ENCODE data around the gene SYT3.

SYT3 gene

GRCh38 chr19:50632151-50632835 is 7.4 kb downstream of the SYT3 start:
- ATAC-seq (ENCODE audit: low read depth): no peak
- Histone ChIP-seq H3K4me3 (ENCODE audit: severe bottlenecking) (no peak overlapping the region), H3K36me3 (ENCODE audit: low read depth) (no peaks in the 10 kb centered on the region), H3K27ac (ENCODE audit: poor library complexity, severe bottlenecking) (no peak overlapping the region), H3K9me3 (ENCODE audit: severe bottlenecking) (no peaks in the 10 kb centered on the region), H3K27me3 (ENCODE audit: insufficient read depth, poor library complexity, severe bottlenecking) (peaks cover 6% of the 10 kb centered on the region), H3K4me1 (ENCODE audit: insufficient read depth, poor library complexity, severe bottlenecking) (no peaks in the 10 kb centered on the region)
- TF ChIP-seq CTCF (IDR thresholded peaks at IDR 0.05; ENCODE audit: poor library complexity, severe bottlenecking): peak; percentile 19
- DNase-seq (ENCODE audit: low spot score): no peak

GRCh38 chr19:50629801-50630200 is 9.9 kb downstream of the SYT3 start:
- DNase-seq (ENCODE audit: low spot score) (no peak), ATAC-seq (ENCODE audit: low read depth) (no peak)
- no peak for TF ChIP-seq CTCF (IDR thresholded peaks at IDR 0.05; ENCODE audit: poor library complexity, severe bottlenecking)
- H3K27ac ChIP-seq (ENCODE audit: poor library complexity, severe bottlenecking): no peak overlapping the region
- no peaks in the 10 kb centered on the region for H3K9me3 ChIP-seq (ENCODE audit: severe bottlenecking)
- H3K27me3 ChIP-seq (ENCODE audit: insufficient read depth, poor library complexity, severe bottlenecking): no peaks in the 10 kb centered on the region
- H3K4me1 ChIP-seq (ENCODE audit: insufficient read depth, poor library complexity, severe bottlenecking): no peaks in the 10 kb centered on the region
- no peaks in the 10 kb centered on the region for H3K36me3 ChIP-seq (ENCODE audit: low read depth)
- no peak overlapping the region for H3K4me3 ChIP-seq (ENCODE audit: severe bottlenecking)

- DNase-seq (ENCODE audit: low spot score) (no peak), ATAC-seq (ENCODE audit: low read depth) (no peak)
- no peaks in the 10 kb centered on the region for H3K36me3 ChIP-seq (ENCODE audit: low read depth)
- H3K27me3 ChIP-seq (ENCODE audit: insufficient read depth, poor library complexity, severe bottlenecking): no peaks in the 10 kb centered on the region
- no peak overlapping the region for H3K27ac ChIP-seq (ENCODE audit: poor library complexity, severe bottlenecking)
- no peak for TF ChIP-seq CTCF (IDR thresholded peaks at IDR 0.05; ENCODE audit: poor library complexity, severe bottlenecking)
- H3K4me3 ChIP-seq (ENCODE audit: severe bottlenecking): no peak overlapping the region
- H3K4me1 ChIP-seq (ENCODE audit: insufficient read depth, poor library complexity, severe bottlenecking): no peaks in the 10 kb centered on the region
- no peaks in the 10 kb centered on the region for H3K9me3 ChIP-seq (ENCODE audit: severe bottlenecking)
These were observed 10.5 kb downstream of the SYT3 start for GRCh38 chr19:50629194-50629593.

GRCh38 chr19:50628551-50628950 is 11.1 kb downstream of the SYT3 start:
- H3K4me1 ChIP-seq (ENCODE audit: insufficient read depth, poor library complexity, severe bottlenecking): no peaks in the 10 kb centered on the region
- DNase-seq (ENCODE audit: low spot score) (no peak), ATAC-seq (ENCODE audit: low read depth) (no peak)
- H3K27ac ChIP-seq (ENCODE audit: poor library complexity, severe bottlenecking): no peak overlapping the region
- H3K27me3 ChIP-seq (ENCODE audit: insufficient read depth, poor library complexity, severe bottlenecking): no peaks in the 10 kb centered on the region
- no peaks in the 10 kb centered on the region for H3K9me3 ChIP-seq (ENCODE audit: severe bottlenecking)
- no peak for TF ChIP-seq CTCF (IDR thresholded peaks at IDR 0.05; ENCODE audit: poor library complexity, severe bottlenecking)
- no peak overlapping the region for H3K4me3 ChIP-seq (ENCODE audit: severe bottlenecking)
- H3K36me3 ChIP-seq (ENCODE audit: low read depth): no peaks in the 10 kb centered on the region

GRCh38 chr19:50628146-50628545 is 11.5 kb downstream of the SYT3 start:
- ATAC-seq (ENCODE audit: low read depth) (no peak), DNase-seq (ENCODE audit: low spot score) (no peak)
- Histone ChIP-seq H3K4me3 (ENCODE audit: severe bottlenecking) (no peak overlapping the region), H3K36me3 (ENCODE audit: low read depth) (no peaks in the 10 kb centered on the region), H3K27ac (ENCODE audit: poor library complexity, severe bottlenecking) (no peak overlapping the region), H3K4me1 (ENCODE audit: insufficient read depth, poor library complexity, severe bottlenecking) (no peaks in the 10 kb centered on the region), H3K27me3 (ENCODE audit: insufficient read depth, poor library complexity, severe bottlenecking) (no peaks in the 10 kb centered on the region), H3K9me3 (ENCODE audit: severe bottlenecking) (no peaks in the 10 kb centered on the region)
- no peak for TF ChIP-seq CTCF (IDR thresholded peaks at IDR 0.05; ENCODE audit: poor library complexity, severe bottlenecking)
